Epidermal melanocyte (primary cell): ENCODE measurements around the gene SSBP3.

Experiments used
- DNase-seq: peaks from one replicate; pipeline ENCODE4 v3.0.0; 2011; ENCODE audit warnings: low spot score; ENCODE audit not compliant: insufficient read length

The SSBP3 gene

DNA sequence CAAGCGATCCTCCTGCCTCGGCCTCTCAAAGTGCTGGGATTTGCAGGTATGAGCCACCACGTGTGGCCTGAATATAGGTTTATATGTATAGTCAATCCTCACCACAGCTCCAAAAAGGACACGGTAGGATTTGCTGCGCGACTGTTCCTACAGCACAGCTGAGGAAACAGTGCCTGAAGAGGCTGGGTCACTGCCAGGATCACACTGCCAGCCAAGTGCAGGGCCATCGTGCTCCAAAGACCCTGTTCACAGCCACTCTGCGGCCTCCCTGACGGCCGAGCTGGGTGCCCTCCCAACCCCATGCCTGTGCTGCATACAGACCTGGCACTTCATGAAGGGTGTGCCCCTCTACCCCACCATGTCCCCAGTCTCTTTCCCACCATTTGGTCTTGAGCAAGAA lies 134.9 kb downstream of the SSBP3 start:
- DNase-seq, result no peak

GRCh38 chr1:54270543-54270942 lies 135.7 kb downstream of the SSBP3 start:
- no peak for DNase-seq

GRCh38 chr1:54268762-54269297 lies 137.4 kb downstream of the SSBP3 start:
- no peak for DNase-seq

DNA sequence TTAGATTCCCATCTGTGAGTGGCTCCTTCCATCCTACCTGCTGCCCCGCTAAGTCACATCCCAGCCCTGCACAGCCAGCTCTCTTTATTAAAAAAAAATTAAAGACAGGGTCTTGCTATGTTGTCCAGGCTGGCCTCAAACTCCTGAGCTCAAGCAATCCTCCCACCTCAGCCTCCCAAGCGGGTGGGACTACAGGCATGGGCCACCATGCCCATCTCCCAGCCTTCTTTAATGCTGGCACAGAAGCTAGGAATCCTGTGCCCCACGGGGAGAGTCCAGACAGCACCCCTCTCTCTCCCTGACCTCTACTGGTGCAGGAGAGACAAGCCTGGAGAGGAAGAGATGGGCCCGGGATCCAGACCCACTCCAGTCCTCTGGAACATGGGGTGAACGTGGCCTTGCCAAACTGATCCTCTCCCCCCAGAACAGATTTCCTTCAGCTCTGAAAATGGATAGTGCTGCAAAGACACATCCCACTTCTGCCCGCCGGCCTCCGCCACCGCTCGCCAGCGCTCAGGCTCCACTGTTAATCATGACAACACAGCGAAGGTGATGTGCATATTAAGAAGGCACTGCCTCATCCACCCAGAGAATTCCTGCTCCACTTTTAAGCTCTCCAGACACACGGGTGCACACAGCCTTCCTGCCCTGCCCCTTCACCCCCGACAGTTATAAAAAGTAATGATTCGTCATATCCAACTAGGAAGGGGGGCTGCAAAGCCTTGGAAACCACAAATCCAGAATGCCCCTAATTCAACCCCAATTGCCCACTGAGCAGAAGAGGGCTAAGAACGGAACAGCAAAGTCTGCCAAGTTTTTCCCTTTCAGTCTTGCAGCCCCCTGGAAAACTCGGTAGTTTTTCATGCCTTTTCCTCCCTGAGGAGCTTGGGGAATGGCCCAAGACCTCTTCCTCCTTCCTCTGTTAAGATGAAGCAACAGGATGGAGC lies 138.1 kb downstream of the SSBP3 start:
- no peak for DNase-seq

GRCh38 chr1:54266908-54267307 lies 139.3 kb downstream of the SSBP3 start:
- DNase-seq, result no peak

DNA sequence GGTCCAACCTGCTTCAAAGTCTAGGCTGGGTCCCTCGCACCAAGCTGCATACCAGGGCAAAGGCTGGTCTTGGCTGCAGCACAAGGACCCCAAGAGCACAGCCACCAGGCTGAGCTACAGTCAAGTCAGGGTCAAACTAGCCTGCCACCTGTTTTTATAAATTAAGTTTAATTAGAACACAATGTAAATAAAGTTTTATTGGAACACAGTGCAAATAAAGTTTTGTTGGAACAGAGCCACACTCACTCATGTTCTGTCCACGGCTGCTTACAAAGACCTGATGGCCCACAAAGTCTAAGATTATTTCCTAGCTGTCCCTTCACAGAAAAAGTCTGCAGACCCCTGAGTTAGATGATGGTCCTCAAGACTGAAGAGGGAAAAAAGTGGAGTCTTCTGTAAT lies 140.0 kb downstream of the SSBP3 start:
- no peak for DNase-seq

GRCh38 chr1:54265659-54266058 lies 140.5 kb downstream of the SSBP3 start:
- DNase-seq, result no peak

GRCh38 chr1:54265126-54265525 lies 141.1 kb downstream of the SSBP3 start:
- no peak for DNase-seq

- DNase-seq, result no peak
Observed at GRCh38 chr1:54263601-54264226, 142.5 kb downstream of the SSBP3 start.

DNA sequence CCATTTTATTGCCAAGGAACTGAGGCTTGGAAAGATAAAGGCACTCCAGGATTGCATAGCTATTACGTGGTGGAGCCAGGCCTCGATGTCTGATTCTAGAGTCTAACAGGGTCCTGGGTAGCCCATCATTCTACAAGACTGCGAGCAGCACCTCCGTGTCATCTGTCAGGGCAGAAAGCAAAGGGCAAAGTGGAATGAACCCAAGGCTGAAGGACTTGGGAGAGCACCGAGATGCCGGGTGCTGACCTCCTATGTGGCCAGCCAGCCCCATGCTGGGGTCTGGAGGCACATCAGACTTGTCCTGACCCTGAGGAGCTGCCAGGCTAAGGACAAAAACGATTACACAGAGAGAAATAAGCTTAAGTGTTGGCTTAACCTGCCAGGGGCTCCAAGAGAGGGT lies 143.9 kb downstream of the SSBP3 start:
- DNase-seq, result no peak

GRCh38 chr1:54260810-54261209 lies 145.4 kb downstream of the SSBP3 start:
- DNase-seq, result no peak

- no peak for DNase-seq
Observed at GRCh38 chr1:54259546-54260140, 146.6 kb downstream of the SSBP3 start.

DNA sequence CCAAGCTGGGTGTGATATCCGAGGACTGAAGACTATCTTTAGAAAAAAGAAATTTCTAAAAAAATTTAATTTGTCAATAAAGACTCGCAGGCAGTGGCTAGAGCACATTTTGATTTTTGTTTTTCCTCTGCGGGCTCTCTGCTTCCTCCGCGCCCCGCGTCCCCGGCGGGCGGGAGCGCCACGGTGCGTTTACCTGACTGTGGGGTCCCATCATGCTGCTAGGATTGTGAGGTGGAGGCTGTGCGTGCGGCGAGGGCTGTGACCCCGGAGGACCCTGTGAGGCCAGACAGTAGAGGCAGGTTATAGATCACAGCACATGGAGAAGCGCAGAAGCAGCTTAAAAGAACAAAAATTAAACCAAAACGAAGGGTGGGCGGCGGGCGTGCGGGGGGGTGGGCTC lies 148.3 kb downstream of the SSBP3 start:
- no peak for DNase-seq

DNA sequence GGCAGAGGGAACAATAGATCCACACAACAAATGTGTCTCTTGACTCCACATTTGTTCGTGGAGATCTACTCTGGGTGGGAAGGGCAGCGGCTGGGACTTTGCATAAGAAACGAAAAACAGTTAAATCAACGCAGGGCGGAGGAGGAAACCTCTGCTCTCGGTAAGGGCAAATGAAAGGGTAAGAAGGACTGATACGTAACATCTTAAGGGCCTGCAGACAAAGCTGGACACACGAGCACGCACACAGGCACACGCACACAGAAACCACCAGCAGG lies 148.9 kb downstream of the SSBP3 start:
- DNase-seq, result no peak

GRCh38 chr1:54256522-54257345 lies 149.5 kb downstream of the SSBP3 start:
- DNase-seq, result no peak

- DNase-seq, result no peak
Observed at GRCh38 chr1:54255026-54255702, 151.0 kb downstream of the SSBP3 start.

GRCh38 chr1:54254055-54254454 lies 152.1 kb downstream of the SSBP3 start:
- no peak for DNase-seq

DNA sequence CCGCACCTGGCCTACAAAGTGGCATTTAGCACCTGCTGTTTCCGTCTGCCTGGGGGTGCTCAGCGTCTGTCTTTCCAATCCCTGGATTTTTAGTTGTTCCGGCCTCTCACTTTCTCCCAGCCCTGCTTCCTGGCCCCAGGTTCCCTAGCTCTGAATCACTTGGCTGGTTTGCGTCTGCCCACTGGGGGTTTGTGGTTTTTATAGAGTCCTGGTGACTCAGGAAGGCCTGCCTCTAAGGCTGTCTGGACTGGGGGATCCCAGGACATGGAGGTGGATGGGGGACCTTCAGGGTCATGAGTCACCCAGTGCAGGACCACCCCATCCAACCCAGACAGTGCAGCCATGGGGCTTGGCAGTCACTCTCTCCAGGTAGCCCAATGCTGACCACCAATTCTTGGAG lies 152.7 kb downstream of the SSBP3 start:
- DNase-seq, result peak; percentile 58

GRCh38 chr1:54252371-54252936 lies 153.7 kb downstream of the SSBP3 start:
- DNase-seq, result no peak

DNA sequence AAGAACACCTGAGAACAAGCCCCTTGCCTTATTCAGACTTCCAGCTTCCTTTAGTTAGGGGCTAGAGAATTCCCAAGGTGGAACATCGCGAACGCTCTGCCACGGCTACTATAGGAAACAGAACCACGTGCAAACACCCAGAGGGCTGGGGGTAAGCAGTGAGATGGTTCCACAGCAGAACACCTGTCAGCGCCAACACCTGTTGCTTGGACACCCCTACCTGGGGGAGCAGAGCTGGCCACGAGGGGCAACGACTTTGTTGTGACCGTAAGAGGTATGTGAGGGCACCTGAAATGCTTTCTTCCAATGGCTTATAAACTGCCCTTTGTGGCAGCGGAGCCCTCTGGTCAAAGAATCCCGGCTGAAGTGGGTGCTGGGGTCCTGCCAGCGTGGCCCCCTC lies 155.5 kb downstream of the SSBP3 start:
- no peak for DNase-seq
